HepG2 (cell line): Measurements from ENCODE around the gene PAQR6. TPM values are rescaled to one million over a fixed set of nuclear protein-coding genes. Genes with fewer than 3 reads are reported as not detected.

ENCODE experiments used
- ATAC-seq: fragments of 200-7000 bp; cut with Tn5 transposase; 3 replicates; pipeline ENCODE4 v1.9.1; 2020; ENCODE audit warnings: mild to moderate bottlenecking, moderate library complexity
- BruUV-seq: library from RNA; stranded (reverse); fragments of 400-500 nt; replicated peaks from 2 replicates; lab custom pipeline; 2021; lab: Mats Ljungman, UMichigan
- CTCF ChIA-PET: fragments of 300-600 bp; formaldehyde crosslinking; extraction: SDS; loops from one replicate; lab custom pipeline; 2021; ENCODE audit warnings: low total read pairs, inconsistent platforms, low intra/inter-chr PET ratio; lab: Yijun Ruan, JAX
- POLR2A ChIA-PET: fragments of 350-600 bp; sonication (Branson Sonifier 250); formaldehyde crosslinking; loops from one replicate; lab custom pipeline; 2020; ENCODE audit warnings: antibody characterized with exemption, inconsistent platforms; lab: Yijun Ruan, JAX
- DNase-seq: peaks from one replicate; pipeline ENCODE4 v3.0.0-alpha.2; 2015; ENCODE audit warnings: low spot score
- FAIRE-seq: peaks from 3 replicates; lab custom pipeline; 2011; peaks lifted over from hg19 to GRCh38; lab: Jason Lieb, UNC
- H2AFZ ChIP-seq: one replicate; pipeline ENCODE4 v1.6.1; 2011; ENCODE audit warnings: low read length, inconsistent platforms
- H3K27ac ChIP-seq: fragments of 300-600 bp; 3 replicates; pipeline ENCODE4 v1.8.0; 2011; ENCODE audit warnings: mixed run types, mild to moderate bottlenecking, mixed read lengths, low read length, inconsistent platforms; ENCODE audit not compliant: insufficient read depth; ENCODE audit errors: extremely low read length
- H3K27me3 ChIP-seq, 2 experiments: fragments of 200-600 bp in 1 of 2; 2 replicates in 1 of 2; 3 replicates in 1 of 2; pipeline versions ENCODE4 v1.6.0 to v1.8.0; 2011; ENCODE audit warnings: low read length in 2 of 2, mild to moderate bottlenecking in 2 of 2, moderate library complexity in 2 of 2, inconsistent platforms in 1 of 2; ENCODE audit not compliant: insufficient read depth in 2 of 2, control insufficient read depth in 1 of 2
- H3K36me3 ChIP-seq, 2 experiments: fragments of 200-600 bp in 1 of 2; replicated peaks in 1 of 2; 2 replicates in 1 of 2; 3 replicates in 1 of 2; pipeline versions ENCODE4 v1.5.1 to v1.8.0; 2011; ENCODE audit warnings: low read length in 2 of 2, inconsistent platforms in 1 of 2; ENCODE audit not compliant: insufficient read depth in 2 of 2, control insufficient read depth in 1 of 2
- H3K4me1 ChIP-seq: 2 replicates; pipeline ENCODE4 v1.5.1; 2012; ENCODE audit warnings: low read length, inconsistent platforms; ENCODE audit not compliant: insufficient read depth
- H3K4me2 ChIP-seq: 2 replicates; pipeline ENCODE4 v1.6.0; 2011; ENCODE audit warnings: low read depth, low read length, inconsistent platforms
- H3K4me3 ChIP-seq, 3 experiments: fragments of 200-600 bp in 1 of 3; sonication (generic), shearing (Covaris generic) in 1 of 3; replicated peaks in 1 of 3; 2 replicates each; pipeline ENCODE4 v1.5.1; 2011 to 2016; ENCODE audit warnings: low read length in 3 of 3, inconsistent platforms in 2 of 3, low read depth in 2 of 3, mild to moderate bottlenecking in 2 of 3, control low read depth in 1 of 3, mixed read lengths in 1 of 3; ENCODE audit not compliant: insufficient read depth in 1 of 3
- H3K79me2 ChIP-seq: one replicate; pipeline ENCODE4 v1.6.1; 2011; ENCODE audit warnings: low read length, inconsistent platforms; ENCODE audit not compliant: insufficient read depth
- H3K9ac ChIP-seq: 2 replicates; pipeline ENCODE4 v1.6.0; 2011; ENCODE audit warnings: mild to moderate bottlenecking, low read depth, low read length, inconsistent platforms; ENCODE audit not compliant: insufficient read depth
- H3K9me3 ChIP-seq: 2 replicates; pipeline ENCODE4 v1.5.1; 2012; ENCODE audit warnings: mild to moderate bottlenecking, low read length
- H4K20me1 ChIP-seq: 2 replicates; pipeline ENCODE4 v1.6.0; 2011; ENCODE audit warnings: inconsistent platforms, mild to moderate bottlenecking, low read length, moderate library complexity; ENCODE audit not compliant: insufficient read depth
- JARID2 ChIP-seq: sonication (generic); formaldehyde crosslinking; IDR thresholded peaks from 2 replicates; pipeline ENCODE4 v1.8.1; 2023; ENCODE audit warnings: missing genetic modification reagents, inconsistent platforms; ENCODE audit not compliant: insufficient replicate concordance
- PITX1 ChIP-seq: sonication (generic); formaldehyde crosslinking; IDR thresholded peaks from 2 replicates; pipeline ENCODE4 v1.5.1; 2020; ENCODE audit warnings: mild to moderate bottlenecking, missing genetic modification reagents
- TFAP4 ChIP-seq: sonication (generic); IDR thresholded peaks from 2 replicates; pipeline ENCODE4 v1.6.1; 2016; ENCODE audit warnings: low read depth, borderline replicate concordance
- ZIK1 ChIP-seq: sonication (generic); formaldehyde crosslinking; IDR thresholded peaks from 2 replicates; pipeline ENCODE4 v1.5.0; 2020; ENCODE audit warnings: mild to moderate bottlenecking, low read depth, missing genetic modification reagents, borderline replicate concordance
- ZNF556 ChIP-seq: sonication (generic); formaldehyde crosslinking; IDR thresholded peaks from 2 replicates; pipeline ENCODE4 v1.4.0; 2020; ENCODE audit warnings: mild to moderate bottlenecking, missing genetic modification reagents, borderline replicate concordance
- ZNF616 ChIP-seq: sonication (generic); formaldehyde crosslinking; IDR thresholded peaks from 2 replicates; pipeline ENCODE4 v1.5.0; 2020; ENCODE audit warnings: low read depth, mild to moderate bottlenecking, missing genetic modification reagents
- ZNF629 ChIP-seq: sonication (generic); formaldehyde crosslinking; conservative IDR thresholded peaks from 2 replicates; pipeline ENCODE4 v1.5.0; 2020; ENCODE audit warnings: missing genetic modification reagents
- ZNF788 ChIP-seq: sonication (generic); formaldehyde crosslinking; IDR thresholded peaks from 2 replicates; pipeline ENCODE4 v1.5.0; 2020; ENCODE audit warnings: mild to moderate bottlenecking, missing genetic modification reagents, borderline replicate concordance
- ZNF792 ChIP-seq: IDR thresholded peaks from 2 replicates; pipeline ENCODE4 v1.6.1; 2016
- WGBS: methylation state at CpG from one replicate; pipeline ENCODE4 v1.1.6; 2017; ENCODE audit warnings: low lambda C conversion rate; 5-methylcytosine and 5-hydroxymethylcytosine counted together
- in situ Hi-C: cut with HindIII; loops from 2 replicates; pipeline ENCODE4 v1.10.0; 2017; ENCODE audit warnings: low pct_unique_long_range_greater_than_20kb; ENCODE audit not compliant: extremely low pct_ligation_motif_present
- intact Hi-C: fragments of 100-400 bp; cut with micrococcal nuclease; formaldehyde crosslinking; loops from one replicate; pipeline ENCODE4 v1.10.0; 2022; ENCODE audit not compliant: unreplicated experiment
- polyA plus RNA-seq, 8 experiments: library from polyadenylated mRNA; depleted of rRNA in 3 of 8; stranded (reverse) in 7 of 8; unstranded in 1 of 8; fragments of >200 nt; fragmentation: Illumina TruSeq in 4 of 8; extraction: Trizol in 4 of 8; gene quantifications; 2 replicates each; pipeline versions ENCODE4 v1.2.1 to v1.2.3, GENCODE V29; 2011 to 2016; ENCODE audit warnings: low read depth in 4 of 8, missing spikeins in 1 of 8, mixed read lengths in 1 of 8; ENCODE audit not compliant: insufficient read depth in 1 of 8
- total RNA-seq, 5 experiments: library from RNA; depleted of rRNA; stranded (reverse); fragments of >200 nt; fragmentation: Illumina TruSeq; extraction: Trizol; gene quantifications; 2 replicates each; pipeline ENCODE4 v1.2.3, GENCODE V29; 2016; ENCODE audit warnings: low read depth in 1 of 5
- TF ChIP-seq, protein P1 (sequence below): sonication (generic); formaldehyde crosslinking; IDR thresholded peaks from 2 replicates; pipeline ENCODE4 v1.4.0; 2020; ENCODE audit warnings: mild to moderate bottlenecking, missing genetic modification reagents, borderline replicate concordance

The PAQR6 gene
- total and polyA plus RNA-seq, 2 of the 13 experiments (the other 11 are each of a cell fraction or from before 2014, with no cell fraction given) = 0.82 to 1.4 TPM

DNA sequence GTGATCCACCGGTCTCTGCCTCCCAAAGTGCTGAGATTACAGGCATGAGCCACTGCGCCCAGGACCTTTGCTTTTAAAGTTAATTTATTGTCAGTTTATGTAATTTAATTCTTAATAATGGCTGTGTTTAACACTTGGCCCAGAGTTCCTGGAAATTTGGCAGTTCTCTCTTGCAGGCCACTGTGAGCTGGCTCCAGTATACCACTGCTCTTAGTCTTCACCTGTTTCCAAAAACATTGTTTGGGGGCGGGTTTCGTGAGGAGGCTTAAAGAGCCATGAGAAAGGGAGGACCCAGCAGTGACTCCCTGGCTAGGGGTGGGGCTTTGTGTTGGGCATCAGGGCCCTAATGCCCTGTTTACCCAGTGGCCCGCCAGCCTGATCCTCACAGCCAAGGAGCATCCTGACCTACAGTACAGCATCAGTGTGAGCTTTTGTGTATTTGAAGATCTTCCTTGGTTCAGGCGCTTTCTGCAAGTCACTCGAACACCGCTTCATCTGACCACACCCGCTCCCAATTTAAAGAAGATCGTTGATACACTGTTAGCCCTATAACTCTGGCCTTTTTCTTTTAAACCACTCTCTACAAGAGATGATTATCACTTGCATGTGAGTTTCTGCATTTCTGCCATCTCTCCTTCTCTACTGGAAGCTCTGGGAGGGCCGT is 17.9 kb downstream of the PAQR6 start:
- no peak overlapping the region for H3K27ac ChIP-seq
- peaks cover 11 to 44% of the 10 kb centered on the region in 2 experiments for H3K36me3 ChIP-seq
- 96% methylated on average over 11 of the region's 11 CpGs for WGBS
- FAIRE-seq = no peak
- CTCF ChIA-PET = no interaction called here
- no peak overlapping the region for H3K4me3 ChIP-seq
- H3K79me2 ChIP-seq = no peaks in the 10 kb centered on the region
- intact Hi-C loops = no loop called here
- TF ChIP-seq PITX1 (CRISPR knock-in tag) = no peak
- no peak for TF ChIP-seq ZNF556 (CRISPR knock-in tag)
- TF ChIP-seq ZNF616 = no peak
- no peak for TF ChIP-seq ZNF792 (CRISPR knock-in tag)
- TF ChIP-seq, protein P1, sequence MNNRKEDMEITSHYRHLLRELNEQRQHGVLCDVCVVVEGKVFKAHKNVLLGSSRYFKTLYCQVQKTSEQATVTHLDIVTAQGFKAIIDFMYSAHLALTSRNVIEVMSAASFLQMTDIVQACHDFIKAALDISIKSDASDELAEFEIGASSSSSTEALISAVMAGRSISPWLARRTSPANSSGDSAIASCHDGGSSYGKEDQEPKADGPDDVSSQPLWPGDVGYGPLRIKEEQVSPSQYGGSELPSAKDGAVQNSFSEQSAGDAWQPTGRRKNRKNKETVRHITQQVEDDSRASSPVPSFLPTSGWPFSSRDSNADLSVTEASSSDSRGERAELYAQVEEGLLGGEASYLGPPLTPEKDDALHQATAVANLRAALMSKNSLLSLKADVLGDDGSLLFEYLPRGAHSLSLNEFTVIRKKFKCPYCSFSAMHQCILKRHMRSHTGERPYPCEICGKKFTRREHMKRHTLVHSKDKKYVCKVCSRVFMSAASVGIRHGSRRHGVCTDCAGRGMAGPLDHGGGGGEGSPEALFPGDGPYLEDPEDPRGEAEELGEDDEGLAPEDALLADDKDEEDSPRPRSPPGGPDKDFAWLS (CRISPR knock-in tag) = no peak
- TF ChIP-seq ZNF629 = no peak
- no peak for TF ChIP-seq ZIK1 (CRISPR knock-in tag)
- TF ChIP-seq TFAP4 = no peak
- TF ChIP-seq ZNF788 (CRISPR knock-in tag) = no peak
- TF ChIP-seq JARID2 = no peak
- TF ChIP-seq, all 625 proteins: peak for 0
- BruUV-seq = no TSS peak
- no peaks in the 10 kb centered on the region for H3K27me3 ChIP-seq
- H3K9me3 ChIP-seq = no peaks in the 10 kb centered on the region
- no peak overlapping the region for H3K4me2 ChIP-seq
- POLR2A ChIA-PET = interaction anchor here (1.1 to 1.7 kb wide), 2 partner anchors 17 to 79 kb away, joined by 3 to 4 read pairs; partner anchors contain the start of gene PMF1
- no peak overlapping the region for H2AFZ ChIP-seq
- no peak for ATAC-seq
- in situ Hi-C loops = loop anchor here (5.0 kb wide), 1 partner anchor 88 kb away; no protein-coding TSS in a partner anchor
- no peak for DNase-seq
- H3K9ac ChIP-seq = no peak overlapping the region
- H4K20me1 ChIP-seq = no peaks in the 10 kb centered on the region
- peaks cover 9% of the 10 kb centered on the region for H3K4me1 ChIP-seq
